Measurements from ENCODE around the gene LMNTD2.

DNA sequence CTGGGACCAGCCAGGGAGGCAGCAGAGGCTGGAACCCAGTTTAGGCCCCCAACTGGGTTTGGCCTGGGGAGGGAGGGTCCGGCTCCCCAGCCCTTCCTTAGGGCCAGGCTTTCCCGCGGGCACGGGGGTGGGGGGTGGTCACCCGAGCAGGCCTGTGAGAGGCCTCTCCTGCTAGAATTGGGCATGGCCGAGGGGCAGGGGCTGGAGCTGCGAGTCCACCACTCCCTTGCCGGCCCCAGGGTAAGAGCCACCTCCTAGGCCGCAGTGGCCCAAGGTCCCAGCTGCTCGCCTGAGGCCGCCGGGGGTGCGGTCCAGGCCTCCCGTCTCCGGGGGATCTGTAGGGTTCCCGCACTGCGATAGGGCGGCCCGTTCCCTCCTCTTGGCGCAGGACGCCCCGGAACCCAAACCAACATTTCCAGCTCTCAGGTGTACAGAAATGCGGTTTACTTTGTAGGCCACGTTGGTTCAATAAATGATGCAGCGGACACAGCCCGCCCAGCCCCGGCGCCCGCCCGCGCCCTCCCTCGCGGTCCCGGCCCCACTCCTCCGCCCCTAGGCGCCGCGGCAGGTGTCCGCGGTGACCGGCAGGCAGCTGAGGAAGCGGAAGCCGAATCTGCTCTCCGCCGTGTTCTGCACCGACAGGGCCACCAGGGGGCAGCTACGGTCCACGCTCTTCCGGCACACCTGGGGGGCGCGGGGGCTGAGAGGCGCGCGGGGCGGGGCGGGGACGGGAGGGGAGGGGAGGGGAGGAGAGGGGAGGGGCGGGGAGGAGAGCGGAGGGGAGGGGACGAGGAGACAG, 5.9 kb downstream of the LMNTD2 start:
- TF ChIP-seq, protein P1, sequence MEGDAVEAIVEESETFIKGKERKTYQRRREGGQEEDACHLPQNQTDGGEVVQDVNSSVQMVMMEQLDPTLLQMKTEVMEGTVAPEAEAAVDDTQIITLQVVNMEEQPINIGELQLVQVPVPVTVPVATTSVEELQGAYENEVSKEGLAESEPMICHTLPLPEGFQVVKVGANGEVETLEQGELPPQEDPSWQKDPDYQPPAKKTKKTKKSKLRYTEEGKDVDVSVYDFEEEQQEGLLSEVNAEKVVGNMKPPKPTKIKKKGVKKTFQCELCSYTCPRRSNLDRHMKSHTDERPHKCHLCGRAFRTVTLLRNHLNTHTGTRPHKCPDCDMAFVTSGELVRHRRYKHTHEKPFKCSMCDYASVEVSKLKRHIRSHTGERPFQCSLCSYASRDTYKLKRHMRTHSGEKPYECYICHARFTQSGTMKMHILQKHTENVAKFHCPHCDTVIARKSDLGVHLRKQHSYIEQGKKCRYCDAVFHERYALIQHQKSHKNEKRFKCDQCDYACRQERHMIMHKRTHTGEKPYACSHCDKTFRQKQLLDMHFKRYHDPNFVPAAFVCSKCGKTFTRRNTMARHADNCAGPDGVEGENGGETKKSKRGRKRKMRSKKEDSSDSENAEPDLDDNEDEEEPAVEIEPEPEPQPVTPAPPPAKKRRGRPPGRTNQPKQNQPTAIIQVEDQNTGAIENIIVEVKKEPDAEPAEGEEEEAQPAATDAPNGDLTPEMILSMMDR (conservative IDR thresholded peaks at IDR 0.05; ENCODE audit: low read depth, low read length): peak; percentile 45
- no peak for TF ChIP-seq EZH2phosphoT487 (IDR thresholded peaks at IDR 0.05; ENCODE audit: borderline replicate concordance, low read length)
